Amygdala (tissue), 56 donors: Measurements from ENCODE around the gene DNAL1.

Experiments
- DNase-seq, 56 donors: peaks; one replicate each; lab custom pipeline; 2025; lab: John Stamatoyannopoulos, UW

The DNAL1 gene, protein sequence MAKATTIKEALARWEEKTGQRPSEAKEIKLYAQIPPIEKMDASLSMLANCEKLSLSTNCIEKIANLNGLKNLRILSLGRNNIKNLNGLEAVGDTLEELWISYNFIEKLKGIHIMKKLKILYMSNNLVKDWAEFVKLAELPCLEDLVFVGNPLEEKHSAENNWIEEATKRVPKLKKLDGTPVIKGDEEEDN

GRCh38 chr14:73644531-73645247, at the start of gene DNAL1:
DNAL1 (plus strand) TSS chr14:73644986; CDS start chr14:73645040, 54 bp downstream.
- peak; percentile 49 to 95 (median 85) for DNase-seq

- no peak for DNase-seq
Measured at GRCh38 chr14:73599499-73599898, 45.3 kb upstream of the DNAL1 start.

GRCh38 chr14:73602994-73603393, 41.8 kb upstream of the DNAL1 start:
- DNase-seq, result no peak

DNA sequence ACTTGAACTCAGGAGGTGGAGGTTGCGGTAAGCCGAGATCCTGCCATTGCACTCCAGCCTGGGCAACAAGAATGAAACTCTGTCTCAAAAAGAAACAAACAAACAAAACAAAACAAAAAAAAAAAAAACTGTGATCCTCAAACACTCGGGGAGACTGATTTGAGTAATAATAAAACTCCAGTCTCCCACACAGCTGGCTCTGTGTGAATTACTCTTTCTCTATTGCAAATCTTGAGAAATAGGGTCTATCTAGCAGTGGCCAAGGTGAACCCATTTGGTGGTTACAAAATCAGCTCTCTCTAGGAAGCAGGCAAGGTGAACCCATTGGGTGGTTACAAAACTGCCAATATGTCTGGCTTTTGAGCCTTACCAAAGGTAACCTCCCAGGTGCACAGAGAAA, 38.5 kb upstream of the DNAL1 start:
- no peak for DNase-seq

DNA sequence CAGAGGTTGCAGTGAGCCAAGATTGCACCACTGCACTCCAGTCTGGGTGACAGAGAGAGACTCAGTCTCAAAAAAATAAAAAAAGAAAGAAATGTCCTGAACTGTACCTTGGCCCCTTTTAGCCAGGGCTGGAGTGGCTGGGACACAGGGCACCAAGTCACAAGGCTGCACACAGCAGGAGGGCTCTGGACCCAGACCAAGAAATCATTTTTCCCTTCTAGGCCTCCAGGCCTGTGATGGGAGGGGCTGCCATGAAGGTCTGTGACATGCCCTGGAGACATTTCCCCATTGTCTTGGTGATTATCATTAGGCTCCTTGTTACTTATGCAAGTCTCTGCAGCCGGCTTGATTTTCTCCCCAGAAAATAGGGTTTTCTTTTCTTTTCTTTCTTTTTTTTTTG, 37.5 kb upstream of the DNAL1 start:
- no peak for DNase-seq

DNA sequence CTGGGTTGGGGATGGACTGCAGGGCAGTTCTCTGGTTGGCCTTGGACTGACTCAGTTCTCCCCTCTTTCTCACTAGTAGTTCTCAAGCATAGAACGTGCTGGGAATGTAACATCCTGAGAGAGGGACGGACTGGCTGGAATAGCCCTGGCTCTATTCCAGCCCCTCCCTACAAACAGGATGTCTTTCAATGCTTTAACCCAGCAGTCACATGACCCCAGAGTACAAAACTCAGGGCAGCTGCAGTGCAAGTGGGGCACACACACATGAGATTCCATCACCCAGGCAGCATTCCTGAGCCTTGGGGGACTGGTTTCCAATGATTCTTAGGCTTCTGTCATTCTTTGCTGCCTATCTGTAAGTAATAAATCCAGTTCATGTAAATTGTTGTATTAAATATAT, 34.1 kb upstream of the DNAL1 start:
- DNase-seq, result peak in 20 of 56 donors; percentile 1 to 42 (median 9)

GRCh38 chr14:73612339-73613045, 32.3 kb upstream of the DNAL1 start, which contains the start of gene ACOT6:
ACOT6 (plus strand) TSS chr14:73612517; CDS start chr14:73612572, 55 bp downstream.
- DNase-seq, result peak in 46 of 56 donors; percentile 17 to 78 (median 52)

GRCh38 chr14:73613046-73613383, 31.8 kb upstream of the DNAL1 start:
- DNase-seq, result peak in 5 of 56 donors; percentile 33 to 60 (median 49)

GRCh38 chr14:73613419-73613963, 31.3 kb upstream of the DNAL1 start:
- no peak for DNase-seq

DNA sequence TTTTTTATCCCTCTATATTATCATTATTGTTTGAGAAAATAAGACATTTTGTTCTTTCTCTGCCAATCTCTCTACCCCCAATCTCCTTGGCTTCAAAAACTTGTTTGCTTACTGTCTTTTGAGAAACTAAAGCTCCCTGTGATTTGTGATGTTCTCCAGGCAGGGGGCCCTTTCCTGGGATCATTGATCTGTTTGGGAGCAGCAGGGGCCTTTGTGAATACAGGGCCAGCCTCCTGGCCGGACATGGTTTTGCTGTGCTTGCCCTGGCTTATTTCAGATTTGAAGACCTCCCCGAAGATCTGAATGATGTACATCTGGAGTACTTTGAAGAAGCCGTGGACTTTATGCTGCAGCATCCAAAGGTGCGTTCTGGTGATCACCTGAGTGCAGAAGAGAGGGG, 28.0 kb upstream of the DNAL1 start:
- no peak for DNase-seq

- DNase-seq, result no peak
Measured at GRCh38 chr14:73619524-73619923, 25.3 kb upstream of the DNAL1 start.

GRCh38 chr14:73620268-73620667, 24.5 kb upstream of the DNAL1 start:
- DNase-seq, result no peak

DNA sequence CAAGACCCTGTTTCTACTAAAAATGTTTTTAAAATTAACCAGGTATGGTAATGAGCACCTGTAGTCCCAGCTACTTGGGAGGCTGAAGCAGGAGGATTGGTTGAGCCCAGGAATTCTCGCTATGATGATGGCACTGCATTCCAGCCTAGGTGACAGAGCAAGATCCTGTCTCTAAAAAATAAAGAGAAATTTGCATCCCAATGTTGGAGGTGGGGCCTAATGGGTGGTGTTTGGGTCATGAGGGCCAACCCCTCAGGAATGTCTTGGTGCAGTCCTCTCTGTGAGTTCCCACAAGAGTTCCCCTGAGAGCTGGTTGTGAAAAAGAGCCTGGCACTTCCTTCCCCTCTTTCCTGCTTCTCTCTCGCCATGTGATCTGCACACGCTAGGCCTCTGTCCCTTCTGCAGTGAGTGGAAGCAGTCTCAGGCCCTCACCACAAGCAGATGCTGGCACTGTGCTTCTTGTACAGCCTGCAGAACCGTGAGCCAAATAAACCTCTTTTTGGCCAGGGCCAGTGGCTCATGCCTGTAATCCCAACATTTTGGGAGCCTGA, 21.2 kb upstream of the DNAL1 start:
- no peak for DNase-seq

DNA sequence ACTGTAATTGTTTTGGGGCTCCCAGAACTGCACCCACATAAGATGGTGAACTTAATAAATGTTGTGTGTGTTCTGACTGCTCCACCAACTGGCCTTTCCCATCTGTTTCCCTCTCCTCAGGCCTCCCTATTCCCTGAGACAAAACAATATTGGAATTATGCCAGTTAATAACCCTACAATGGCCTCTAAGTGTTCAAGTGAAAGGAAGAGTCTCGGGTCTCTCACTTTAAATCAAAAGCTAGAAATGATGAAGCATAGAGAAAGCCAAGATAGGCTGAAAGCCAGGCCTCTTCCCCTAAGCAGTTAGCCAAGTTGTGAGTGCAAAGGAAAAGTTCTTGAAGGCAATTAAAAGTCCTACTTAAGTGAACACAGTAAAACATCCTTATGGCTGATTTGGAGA, 19.1 kb upstream of the DNAL1 start:
- no peak for DNase-seq

DNA sequence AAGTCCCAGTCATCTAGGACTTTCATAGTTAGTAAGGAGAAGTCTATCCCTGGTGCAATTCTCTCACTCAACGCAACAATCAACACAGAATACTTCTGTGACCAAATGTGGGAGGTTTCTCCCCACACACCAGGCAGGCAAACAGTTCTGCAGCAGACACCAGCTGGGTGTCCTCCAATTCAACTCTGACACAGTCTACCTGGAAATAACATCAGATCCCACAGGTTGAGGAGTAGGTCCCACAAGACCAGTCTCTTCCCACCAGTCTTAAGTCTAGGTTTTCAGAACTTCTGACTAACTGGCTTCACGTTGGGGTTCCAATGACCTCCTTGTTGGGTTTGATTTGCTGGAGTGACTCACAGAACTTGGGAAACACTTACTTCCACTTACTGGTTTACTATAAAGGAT, 17.6 kb upstream of the DNAL1 start:
- no peak for DNase-seq

DNA sequence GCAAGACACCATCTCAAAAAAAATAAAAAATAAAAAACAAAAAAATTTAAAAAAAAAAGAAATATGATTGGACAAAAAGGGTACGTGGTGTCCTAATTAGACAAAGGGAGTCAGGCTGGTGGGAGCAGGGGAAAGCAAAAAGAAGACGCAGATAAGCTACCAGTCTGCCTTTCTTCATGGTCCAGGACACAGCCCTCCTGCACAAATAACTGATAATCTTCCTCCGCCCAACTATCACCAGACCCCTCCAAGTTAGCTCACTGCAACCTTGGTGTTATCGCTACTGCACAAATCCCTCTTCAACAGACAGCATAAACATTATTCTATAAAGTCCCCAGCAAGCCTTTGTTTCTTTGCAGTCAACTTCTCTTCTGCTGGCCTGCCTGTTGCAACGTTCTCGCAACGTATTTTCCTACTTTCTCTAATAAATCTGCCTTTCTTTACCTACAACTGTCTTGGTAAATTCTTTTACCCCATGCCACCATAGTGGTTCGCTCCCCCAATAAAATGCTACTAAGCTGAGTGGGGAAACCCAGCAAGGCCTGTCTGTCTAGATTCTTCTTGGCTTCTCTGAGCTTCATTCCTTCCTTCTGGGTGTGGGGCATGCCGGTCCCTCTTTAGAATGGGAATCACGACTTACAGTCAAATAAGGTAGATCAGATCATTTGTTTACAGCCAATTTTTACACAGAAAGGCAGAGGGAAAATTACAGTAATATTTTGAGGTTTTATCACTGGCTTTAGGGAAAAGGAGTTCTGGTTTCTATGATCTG, 14.6 kb upstream of the DNAL1 start:
- DNase-seq, result no peak

DNA sequence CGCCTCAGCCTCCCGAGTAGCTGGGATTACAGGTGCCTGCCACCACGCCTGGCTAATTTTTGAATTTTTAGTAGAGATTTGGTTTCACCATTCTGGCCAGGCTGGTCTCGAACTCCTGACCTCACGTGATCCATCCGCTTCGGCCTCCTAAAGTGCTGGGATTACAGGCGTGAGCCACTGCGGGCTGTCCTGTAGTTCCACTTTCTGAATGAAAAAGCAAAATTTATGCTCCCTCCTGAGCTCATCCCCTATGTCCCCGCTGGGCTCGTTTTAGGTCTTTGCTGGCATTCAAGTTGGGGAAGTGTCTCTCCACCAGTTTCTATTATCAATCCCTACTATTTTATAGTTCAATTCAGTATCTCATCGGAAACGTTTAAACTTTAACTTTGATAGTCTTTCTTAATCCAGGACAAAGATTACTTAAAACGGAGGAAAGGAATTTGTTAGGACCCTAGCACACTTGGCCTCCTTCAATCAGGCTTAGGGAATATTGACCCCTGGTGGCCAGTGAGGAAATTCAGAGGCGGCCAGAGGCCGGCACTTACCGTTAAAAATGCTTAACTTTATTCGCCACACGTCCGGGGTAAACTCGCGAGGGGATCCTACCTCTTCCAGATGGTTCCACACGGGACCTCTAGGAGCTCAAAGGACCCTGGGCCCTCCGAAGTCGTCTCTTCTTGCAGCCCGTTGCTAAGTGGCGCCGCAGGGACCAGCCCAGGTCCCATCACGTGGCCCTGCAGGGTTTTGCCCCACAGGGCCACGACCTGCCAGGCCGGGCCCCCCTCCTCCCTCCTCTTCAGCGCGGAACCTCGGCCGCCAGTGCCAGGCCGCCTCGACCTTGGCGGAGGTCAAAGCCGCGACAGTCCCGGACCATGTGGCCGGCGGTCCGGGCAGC, 11.4 kb upstream of the DNAL1 start:
- DNase-seq, result peak in 51 of 56 donors; percentile 8 to 84 (median 47)

DNA sequence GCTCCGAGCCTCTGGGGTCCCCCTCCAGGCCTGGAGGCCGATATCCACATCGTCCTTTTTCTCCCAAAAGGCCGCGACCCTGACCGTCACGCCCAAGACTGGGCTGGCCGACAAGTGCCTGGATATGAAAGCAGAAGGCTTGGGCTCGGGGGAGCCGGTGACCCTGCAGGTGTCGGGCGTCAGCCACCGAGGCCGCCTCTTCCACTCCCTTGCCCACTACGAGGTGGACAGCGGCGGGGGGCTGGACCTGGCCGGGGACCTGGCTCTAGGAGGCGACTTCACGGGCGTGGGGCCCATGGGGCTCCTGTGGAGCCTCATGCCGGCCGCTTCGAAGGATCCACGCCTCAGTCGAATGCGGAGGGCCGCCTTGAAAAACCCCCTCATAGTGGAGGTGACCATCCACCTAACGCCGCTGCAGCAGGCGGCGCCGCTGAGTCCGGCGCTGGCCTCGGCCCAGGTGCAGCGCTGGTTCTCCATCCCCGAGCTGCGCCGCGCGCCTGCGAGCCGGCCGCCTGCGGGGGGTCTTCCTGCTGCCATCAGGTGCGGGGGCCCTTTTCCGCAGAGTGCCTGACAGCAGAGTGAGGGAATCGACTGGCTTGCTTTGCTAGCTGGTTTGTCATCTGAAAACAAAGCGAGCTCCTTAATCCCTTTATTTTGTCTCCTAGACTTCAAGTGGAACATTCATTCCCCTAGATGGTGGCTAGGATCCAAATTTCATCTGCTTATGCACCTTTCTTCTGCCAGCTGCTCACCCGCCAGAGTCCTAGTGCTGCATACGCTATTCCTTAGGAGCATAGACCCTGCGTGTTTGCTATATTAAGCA, 10.6 kb upstream of the DNAL1 start:
- peak in 39 of 56 donors; percentile 7 to 62 (median 33) for DNase-seq
